Large intestine (tissue), 3 donors: ENCODE results near the gene TMC6. TPM values are rescaled to one million over a fixed set of nuclear protein-coding genes. Genes with fewer than 3 reads are reported as not detected.

Source experiments
- DNase-seq, 2 donors: peaks; one replicate each; pipeline versions ENCODE4 v3.0.0 to v3.0.0-alpha.2; 2013
- H3K27ac ChIP-seq: one replicate; pipeline ENCODE4 v1.5.1; 2013; ENCODE audit warnings: low read length
- H3K27me3 ChIP-seq: 2 replicates; pipeline ENCODE4 v1.6.1; 2013; ENCODE audit warnings: low read length; ENCODE audit not compliant: control insufficient read depth, insufficient read depth
- H3K36me3 ChIP-seq: 2 replicates; pipeline ENCODE4 v1.6.1; 2013; ENCODE audit warnings: low read length; ENCODE audit not compliant: control insufficient read depth, insufficient read depth
- H3K4me1 ChIP-seq: one replicate; pipeline ENCODE4 v1.6.1; 2013; ENCODE audit warnings: low read length; ENCODE audit not compliant: control insufficient read depth, insufficient read depth
- H3K4me3 ChIP-seq: one replicate; pipeline ENCODE4 v1.5.1; 2013; ENCODE audit warnings: low read length
- H3K9me3 ChIP-seq: one replicate; pipeline ENCODE4 v1.6.1; 2013; ENCODE audit warnings: mild to moderate bottlenecking, low read depth, low read length, moderate library complexity; ENCODE audit not compliant: control insufficient read depth
- WGBS: methylation state at CpG from one replicate; pipeline ENCODE4 v1.1.5; 2013; ENCODE audit warnings: low lambda C conversion rate; ENCODE audit not compliant: insufficient coverage; 5-methylcytosine and 5-hydroxymethylcytosine counted together
- polyA plus RNA-seq: library from polyadenylated mRNA; unstranded; fragments of 120-200 nt; gene quantifications from one replicate; pipeline ENCODE4 v1.2.1, GENCODE V29; 2013

The TMC6 gene
- polyA plus RNA-seq, 1 donor, result 69.9 TPM

GRCh38 chr17:78114831-78115723 lies 13.5 kb downstream of the TMC6 start:
- no peak for DNase-seq
- H3K27me3 ChIP-seq, result no peaks in the 10 kb centered on the region
- no peak overlapping the region for H3K27ac ChIP-seq
- no peak overlapping the region for H3K4me3 ChIP-seq
- no CpG with 5 or more reads among the region's 28 CpGs for WGBS
- peaks cover 45% of the 10 kb centered on the region for H3K36me3 ChIP-seq
- H3K9me3 ChIP-seq, result no peaks in the 10 kb centered on the region
- no peaks in the 10 kb centered on the region for H3K4me1 ChIP-seq

- Histone ChIP-seq H3K9me3 (no peaks in the 10 kb centered on the region), H3K27ac (no peak overlapping the region), H3K27me3 (no peaks in the 10 kb centered on the region), H3K4me3 (no peak overlapping the region), H3K36me3 (peaks cover 46% of the 10 kb centered on the region), H3K4me1 (no peaks in the 10 kb centered on the region)
- 83% methylated on average over 1 of the region's 25 CpGs for WGBS
- no peak for DNase-seq
Measured at GRCh38 chr17:78113804-78114785, 14.5 kb downstream of the TMC6 start.

GRCh38 chr17:78112518-78113471 lies 15.8 kb downstream of the TMC6 start:
- H3K36me3 ChIP-seq, result peaks cover 45% of the 10 kb centered on the region
- DNase-seq, result peak in 1 of 2 donors; percentile 50
- H3K4me3 ChIP-seq, result no peak overlapping the region
- H3K27me3 ChIP-seq, result no peaks in the 10 kb centered on the region
- H3K9me3 ChIP-seq, result no peaks in the 10 kb centered on the region
- H3K4me1 ChIP-seq, result no peaks in the 10 kb centered on the region
- no peak overlapping the region for H3K27ac ChIP-seq
- no CpG with 5 or more reads among the region's 33 CpGs for WGBS

GRCh38 chr17:78111727-78112517 lies 16.6 kb downstream of the TMC6 start:
- Histone ChIP-seq H3K4me1 (no peaks in the 10 kb centered on the region), H3K4me3 (no peak overlapping the region), H3K9me3 (no peaks in the 10 kb centered on the region), H3K27me3 (no peaks in the 10 kb centered on the region), H3K27ac (no peak overlapping the region), H3K36me3 (peaks cover 48% of the 10 kb centered on the region)
- no CpG with 5 or more reads among the region's 28 CpGs for WGBS
- DNase-seq, result no peak

- Histone ChIP-seq H3K36me3 (peaks cover 48% of the 10 kb centered on the region), H3K27me3 (no peaks in the 10 kb centered on the region), H3K27ac (no peak overlapping the region), H3K9me3 (no peaks in the 10 kb centered on the region), H3K4me3 (no peak overlapping the region), H3K4me1 (no peaks in the 10 kb centered on the region)
- WGBS, result 80% methylated on average over 2 of the region's 19 CpGs
- no peak for DNase-seq
Measured at GRCh38 chr17:78111016-78111726, 17.4 kb downstream of the TMC6 start.

GRCh38 chr17:78110363-78111015 lies 18.1 kb downstream of the TMC6 start:
- Histone ChIP-seq H3K36me3 (peaks cover 48% of the 10 kb centered on the region), H3K4me3 (no peak overlapping the region), H3K27me3 (no peaks in the 10 kb centered on the region), H3K4me1 (peaks cover 3% of the 10 kb centered on the region), H3K27ac (no peak overlapping the region), H3K9me3 (no peaks in the 10 kb centered on the region)
- 100% methylated on average over 1 of the region's 22 CpGs for WGBS
- DNase-seq, result no peak

GRCh38 chr17:78109489-78109761 lies 19.1 kb downstream of the TMC6 start:
- WGBS, result no CpG with 5 or more reads among the region's 9 CpGs
- H3K4me1 ChIP-seq, result peaks cover 3% of the 10 kb centered on the region

GRCh38 chr17:78108726-78109488 lies 19.6 kb downstream of the TMC6 start:
- Histone ChIP-seq H3K4me1 (peaks cover 3% of the 10 kb centered on the region), H3K4me3 (no peak overlapping the region), H3K36me3 (peaks cover 47% of the 10 kb centered on the region), H3K27me3 (no peaks in the 10 kb centered on the region), H3K27ac (no peak overlapping the region), H3K9me3 (no peaks in the 10 kb centered on the region)
- no peak for DNase-seq
- 100% methylated on average over 1 of the region's 18 CpGs for WGBS

More at GRCh38 chr17:78109489-78109761, 19.1 kb downstream of the TMC6 start:
- Histone ChIP-seq H3K9me3 (no peaks in the 10 kb centered on the region), H3K27me3 (no peaks in the 10 kb centered on the region), H3K27ac (no peak overlapping the region), H3K4me3 (no peak overlapping the region), H3K36me3 (peaks cover 42% of the 10 kb centered on the region)
- DNase-seq, result no peak
